HG03139 (cell line): ENCODE measurements around the gene NDUFS1.
A peak's percentile ranks its signal among the peaks of the same experiment; 100 is the strongest.
"Not testable (repeated sequence)": the region's sequence is repeated elsewhere in the genome, so short reads cannot be mapped to it uniquely, and the experiment has no call there.

Experiments used
- ATAC-seq: cut with Tn5 transposase; IDR thresholded peaks from one replicate; pipeline ENCODE4 v1.9.1; 2021; ENCODE audit not compliant: unreplicated experiment

The NDUFS1 gene

DNA sequence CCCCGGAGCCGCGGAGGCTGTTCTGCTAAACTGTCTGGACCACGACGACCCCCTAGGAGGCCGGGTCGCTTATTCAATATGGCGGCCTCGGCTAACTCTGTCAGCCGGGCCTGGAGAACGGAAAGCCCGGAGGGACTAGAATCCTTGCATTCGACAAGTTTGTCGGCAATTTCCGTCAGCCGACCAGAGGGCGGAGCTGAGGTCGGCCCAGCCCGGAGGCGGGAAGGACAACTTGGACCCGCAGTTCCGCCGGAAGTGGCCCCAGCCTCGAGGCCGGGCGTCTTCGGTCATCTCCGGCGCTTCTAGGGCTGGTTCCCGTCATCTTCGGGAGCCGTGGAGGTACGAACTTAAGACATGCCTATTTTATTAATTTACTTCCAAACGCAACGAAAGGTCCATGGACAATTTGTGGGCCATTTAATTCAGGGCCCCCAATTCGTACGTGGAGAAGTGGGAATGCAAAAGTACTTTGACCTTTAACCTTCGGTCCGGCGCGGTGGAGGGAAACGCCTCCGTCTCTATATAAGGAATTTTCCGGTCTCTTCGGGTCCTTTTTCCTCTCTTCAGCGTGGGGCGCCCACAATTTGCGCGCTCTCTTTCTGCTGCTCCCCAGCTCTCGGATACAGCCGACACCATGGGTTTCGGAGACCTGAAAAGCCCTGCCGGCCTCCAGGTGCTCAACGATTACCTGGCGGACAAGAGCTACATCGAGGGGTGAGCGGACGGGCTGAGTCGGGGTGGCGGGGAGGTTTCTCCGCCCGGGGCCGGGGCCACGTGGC lies at the start of gene NDUFS1, which contains the start of gene EEF1B2:
TSS of gene NDUFS1 (minus strand) at position 99 of the 779 bp plus-strand sequence. CDS start 5,766 bp downstream, outside the sequence.
TSS of gene EEF1B2 (plus strand) at position 550 of the 779 bp plus-strand sequence. CDS start at position 635, 85 bp downstream.
- peak; percentile 92 for ATAC-seq

DNA sequence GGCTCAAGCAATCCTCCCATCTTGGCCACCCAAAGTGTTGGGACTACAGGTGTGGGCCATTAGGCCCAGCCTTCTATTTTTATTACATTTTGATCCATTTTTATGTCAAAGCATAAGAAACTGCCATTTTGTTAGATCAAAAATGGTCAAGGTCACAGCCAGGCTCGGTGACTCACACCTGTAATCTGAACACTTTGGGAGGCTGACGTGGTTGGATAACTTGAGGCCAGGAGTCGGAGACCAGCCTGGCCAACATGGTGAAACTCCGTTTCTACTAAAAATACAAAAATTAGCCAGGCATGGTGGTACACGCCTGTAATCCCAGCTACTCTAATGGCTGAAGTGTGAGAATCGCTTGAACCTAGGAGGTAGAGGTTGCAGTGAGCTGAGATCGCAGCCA lies 49.7 kb upstream of the NDUFS1 start:
- ATAC-seq, result no peak

DNA sequence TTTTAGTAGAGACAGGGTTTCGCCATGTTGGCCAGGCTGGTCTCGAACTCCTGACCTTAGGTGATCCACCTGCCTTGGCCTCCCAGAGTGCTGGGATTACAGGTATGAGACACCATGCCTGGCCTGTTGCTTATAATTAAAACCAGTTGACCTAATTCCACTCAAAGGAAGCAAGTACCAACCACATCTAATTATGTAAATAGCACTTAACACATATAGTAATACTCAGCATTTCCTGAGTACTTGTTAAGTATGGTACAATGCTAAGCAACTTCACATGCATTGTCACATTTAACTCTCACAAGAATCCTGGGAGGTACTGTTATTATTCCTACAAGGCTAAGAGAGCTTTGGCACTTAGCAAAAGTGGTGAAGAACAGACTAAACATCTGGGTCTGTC lies 48.1 kb upstream of the NDUFS1 start:
- ATAC-seq, result not testable (repeated sequence)

DNA sequence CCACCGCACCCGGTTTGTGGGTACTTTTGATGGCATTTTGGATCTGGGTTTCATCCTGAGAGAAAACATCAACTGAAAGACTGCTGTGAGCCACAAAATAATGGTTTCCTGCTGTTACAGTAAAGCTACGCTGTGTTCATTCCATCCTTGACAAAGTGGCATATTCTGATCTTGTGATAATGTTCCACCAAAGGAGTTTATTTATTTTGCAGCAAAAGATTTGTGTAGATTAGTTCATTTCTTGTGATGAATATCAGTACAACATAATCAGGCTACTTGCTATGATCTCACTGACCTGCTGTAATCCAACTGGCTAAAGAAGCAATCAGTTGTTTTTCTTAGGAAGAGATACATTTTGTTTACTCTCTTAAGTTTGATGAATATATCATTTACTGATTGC lies 45.5 kb upstream of the NDUFS1 start:
- no peak for ATAC-seq

DNA sequence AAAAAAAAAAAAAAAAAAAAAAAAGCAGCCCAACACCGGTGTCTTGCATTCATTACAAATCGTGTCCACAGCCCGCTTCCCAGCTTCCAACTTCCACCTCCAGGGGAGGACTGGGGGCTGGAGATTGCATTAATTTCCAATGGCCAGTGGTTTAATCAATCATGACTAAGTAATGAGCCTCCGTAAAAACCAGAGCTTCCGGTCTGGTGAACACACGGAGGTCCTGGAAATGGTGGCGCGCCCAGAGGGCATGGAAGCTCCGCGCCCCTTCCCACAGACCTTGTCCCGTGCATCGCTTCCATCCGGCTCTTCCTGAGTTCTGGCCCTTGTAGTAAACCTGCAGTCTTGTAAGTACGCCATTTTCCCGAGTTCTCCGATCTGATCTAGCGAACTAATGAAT lies 44.1 kb upstream of the NDUFS1 start:
- no peak for ATAC-seq

DNA sequence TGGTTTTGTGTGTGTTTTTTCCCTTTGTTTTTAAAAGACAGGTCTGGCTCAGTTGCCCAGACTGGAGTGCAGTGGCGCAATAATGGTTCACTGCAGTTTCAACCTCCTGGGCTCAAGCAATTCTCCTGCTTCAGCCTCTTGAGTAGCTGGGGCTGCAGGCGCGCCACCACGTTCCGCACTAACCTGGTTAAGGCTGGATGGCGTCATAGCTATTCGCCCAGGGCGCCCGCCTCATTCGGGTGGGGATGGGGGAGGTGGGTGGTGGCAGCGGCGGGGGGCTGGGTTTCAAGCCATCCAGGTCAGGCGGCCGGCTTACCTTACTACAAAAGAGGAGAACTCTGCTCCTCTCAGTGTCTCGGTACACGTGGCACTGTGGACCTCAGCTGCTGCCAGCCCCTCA lies 43.2 kb upstream of the NDUFS1 start:
- ATAC-seq, result no peak

DNA sequence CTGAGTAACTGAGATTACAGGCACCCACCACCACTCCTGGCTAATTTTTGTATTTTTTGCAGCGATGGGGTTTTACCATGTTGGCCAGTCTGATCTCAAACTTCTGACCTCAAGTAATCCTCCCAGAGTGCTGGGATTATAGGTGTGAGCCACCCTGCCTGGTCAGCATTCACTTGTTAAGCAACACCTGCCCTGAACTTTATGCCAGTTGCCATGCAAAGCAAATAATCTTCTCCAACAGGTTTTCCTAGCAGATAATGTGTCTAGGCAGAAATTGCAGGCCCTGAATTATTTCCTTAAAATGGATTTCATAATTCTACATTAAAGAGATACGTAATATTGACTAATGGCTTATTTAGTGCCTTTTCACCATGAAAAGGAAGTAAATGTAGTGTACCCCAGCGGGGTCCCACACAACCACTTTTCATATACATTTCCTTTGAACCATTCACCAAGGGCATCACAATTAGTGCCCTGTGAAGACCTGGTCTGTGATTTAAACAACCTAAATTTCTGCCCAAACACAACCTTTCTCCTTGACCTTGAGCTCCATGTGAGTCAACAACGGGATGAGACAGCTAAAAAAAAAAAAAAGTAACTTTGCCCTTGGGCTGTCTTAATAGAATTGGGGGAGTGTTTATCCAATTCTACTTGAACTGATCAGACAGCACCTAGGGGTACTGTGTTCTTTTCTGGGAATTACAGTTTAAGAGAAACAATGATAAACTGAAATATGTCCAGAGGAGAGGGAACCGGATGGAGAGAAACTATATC lies 42.0 kb upstream of the NDUFS1 start:
- ATAC-seq, result no peak

DNA sequence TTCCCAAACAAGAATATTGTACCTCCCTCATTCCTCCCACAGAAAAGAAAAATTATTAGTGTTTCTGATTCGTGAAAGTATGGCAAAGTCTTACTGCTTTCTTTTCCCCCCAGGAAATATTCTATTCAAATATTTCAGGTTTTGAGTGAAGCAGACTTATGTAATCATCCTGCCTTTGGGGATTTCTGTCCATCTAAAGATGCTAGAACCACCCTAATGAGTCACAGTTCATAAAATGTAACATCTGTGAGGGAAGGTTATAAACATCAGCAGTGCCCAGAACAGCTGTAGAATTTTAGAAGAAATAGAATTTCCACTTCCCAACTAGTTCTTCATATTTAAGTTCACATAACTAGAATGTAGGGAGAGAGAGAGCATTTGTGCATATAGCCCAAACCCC lies 39.4 kb upstream of the NDUFS1 start:
- ATAC-seq, result no peak

DNA sequence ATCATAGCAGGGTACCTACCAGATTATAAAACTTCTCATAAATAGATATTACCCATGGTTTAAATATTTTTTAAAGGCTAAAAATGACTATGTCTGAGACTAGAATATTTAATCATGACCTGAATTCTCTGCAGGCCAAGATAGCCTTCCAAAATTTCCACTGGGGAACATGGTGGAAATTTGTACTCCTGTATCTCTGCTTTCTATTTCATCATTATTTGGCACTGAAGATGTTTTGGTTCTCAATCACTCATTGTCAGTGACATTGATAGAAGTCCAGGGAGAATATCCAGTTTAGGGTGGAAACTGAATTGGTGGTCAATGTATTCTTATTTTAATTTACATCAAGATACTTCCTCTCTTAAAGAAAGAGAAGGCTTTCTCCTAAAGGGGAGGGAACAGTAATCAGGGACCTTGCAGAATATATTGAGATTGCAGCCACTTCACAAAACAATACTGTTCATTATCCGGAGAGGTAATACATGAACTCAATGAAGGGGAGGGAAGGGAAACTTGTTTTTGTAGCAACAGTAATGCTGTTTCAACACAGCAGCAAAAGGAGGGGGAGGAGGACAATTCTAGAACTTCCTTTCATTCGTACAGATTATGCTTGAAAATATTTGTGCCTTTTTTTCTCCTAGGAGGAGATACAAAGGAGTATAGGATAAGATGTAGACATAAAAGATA lies 34.6 kb upstream of the NDUFS1 start:
- ATAC-seq, result no peak

DNA sequence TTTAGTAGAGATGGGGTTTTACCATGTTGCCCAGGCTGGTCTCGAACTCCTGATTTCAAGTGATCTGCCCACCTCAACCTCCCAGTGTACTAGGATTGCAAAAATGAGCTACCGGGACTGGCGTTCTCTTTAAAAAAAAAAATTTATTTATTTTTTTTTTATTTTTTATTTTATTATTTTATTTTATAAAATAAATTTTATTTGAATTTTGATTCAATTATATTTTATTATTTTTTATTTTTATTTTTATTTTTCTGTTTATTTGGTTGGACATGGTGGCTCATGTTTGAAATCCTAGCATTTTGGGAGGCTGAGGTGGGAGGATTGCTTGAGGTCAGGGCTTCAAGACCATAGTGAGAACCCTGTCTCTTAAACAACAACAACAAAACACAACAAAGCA lies 32.9 kb upstream of the NDUFS1 start:
- no peak for ATAC-seq

DNA sequence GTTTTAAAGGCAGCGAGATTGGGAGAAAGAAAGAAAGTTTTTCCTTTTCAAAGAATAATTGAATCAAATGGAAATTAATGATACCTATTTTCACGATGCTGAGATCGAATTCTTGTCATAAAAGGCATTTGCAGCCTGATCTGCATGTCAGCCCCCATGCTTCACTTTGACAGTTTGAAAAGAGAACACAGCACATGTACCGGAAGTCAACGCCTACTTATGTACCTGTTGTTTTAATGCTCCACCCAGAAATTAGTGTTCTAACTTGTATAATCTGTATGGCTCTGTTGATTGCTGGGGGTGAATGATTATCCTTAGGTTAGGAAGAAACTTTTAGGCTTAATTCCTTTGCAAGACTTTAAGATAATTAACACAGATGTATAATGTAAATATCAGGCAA lies 31.4 kb upstream of the NDUFS1 start:
- no peak for ATAC-seq

DNA sequence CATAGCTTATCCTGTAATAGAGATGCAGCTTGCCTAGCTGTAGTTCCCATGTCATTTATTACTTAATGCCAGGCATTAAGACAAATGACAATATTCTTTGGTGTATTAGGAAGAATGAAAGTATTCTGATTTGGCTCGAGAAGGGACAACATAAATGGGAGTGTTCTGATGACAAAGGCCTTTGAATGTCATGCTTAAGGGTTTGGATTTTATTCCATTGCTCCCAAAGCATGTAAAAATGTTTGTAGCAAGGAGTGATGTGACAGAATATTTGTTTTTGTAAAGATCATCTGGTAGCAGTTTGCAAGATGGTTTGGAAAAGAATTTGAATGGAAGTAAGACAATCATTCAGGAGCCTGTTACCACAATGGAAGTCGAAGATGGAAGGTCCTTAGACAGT lies 30.9 kb upstream of the NDUFS1 start:
- ATAC-seq, result no peak

DNA sequence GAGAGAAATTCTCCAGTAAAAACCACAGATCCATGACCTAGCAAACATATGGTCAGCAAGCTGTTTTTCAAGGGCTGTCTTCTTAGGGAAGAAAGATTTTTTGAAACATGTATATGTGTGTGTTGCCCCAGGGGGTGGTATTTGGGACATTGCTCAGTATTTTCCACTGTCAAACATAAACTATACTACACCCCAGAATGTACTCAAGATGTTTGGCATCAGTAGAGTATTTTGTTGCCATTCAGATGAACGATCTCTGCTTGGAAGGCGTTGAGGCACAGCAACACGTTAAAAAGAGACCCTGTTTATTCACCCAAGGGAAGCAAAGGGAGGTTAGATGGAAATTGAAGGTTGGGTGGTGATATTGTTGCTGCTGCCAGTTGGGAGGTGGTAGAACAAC lies 30.4 kb upstream of the NDUFS1 start:
- ATAC-seq, result no peak

DNA sequence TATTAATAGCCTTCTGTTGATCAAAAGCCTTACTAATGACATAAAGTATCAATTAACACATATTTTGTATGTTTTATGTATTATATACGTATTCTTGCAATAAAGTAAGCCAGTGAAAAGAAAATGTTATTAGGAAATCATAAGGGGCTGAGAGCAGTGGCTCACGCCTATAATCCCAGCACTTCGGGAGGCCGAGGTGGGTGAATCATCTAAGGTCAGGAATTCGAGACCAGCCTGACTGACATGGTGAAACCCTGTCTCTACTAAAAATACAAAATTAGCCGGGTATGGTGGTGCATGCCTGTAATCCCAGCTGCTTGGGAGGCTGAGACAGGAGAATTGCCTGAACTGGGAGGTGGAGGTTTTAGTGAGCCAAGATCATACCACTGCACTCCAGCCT lies 22.3 kb upstream of the NDUFS1 start:
- ATAC-seq, result not testable (repeated sequence)

DNA sequence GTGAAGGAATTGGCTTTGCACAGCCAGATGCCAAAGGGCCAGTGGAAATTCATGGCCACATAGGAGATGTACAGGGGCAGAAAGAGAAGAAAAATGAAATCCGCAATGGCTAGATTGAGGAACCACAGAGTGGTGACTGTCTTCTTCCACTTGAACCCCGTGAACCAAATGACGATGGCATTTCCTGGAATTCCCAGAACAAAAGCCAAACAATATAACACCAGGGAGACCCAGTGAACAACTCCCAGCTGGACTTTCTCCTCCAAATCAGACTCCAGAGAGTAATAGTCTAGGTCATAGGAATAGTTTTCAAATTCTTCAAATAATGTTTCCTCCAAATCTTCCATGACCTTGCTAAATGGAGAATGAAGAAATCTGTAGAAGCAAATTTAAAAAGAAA lies 17.7 kb upstream of the NDUFS1 start:
- ATAC-seq, result no peak

DNA sequence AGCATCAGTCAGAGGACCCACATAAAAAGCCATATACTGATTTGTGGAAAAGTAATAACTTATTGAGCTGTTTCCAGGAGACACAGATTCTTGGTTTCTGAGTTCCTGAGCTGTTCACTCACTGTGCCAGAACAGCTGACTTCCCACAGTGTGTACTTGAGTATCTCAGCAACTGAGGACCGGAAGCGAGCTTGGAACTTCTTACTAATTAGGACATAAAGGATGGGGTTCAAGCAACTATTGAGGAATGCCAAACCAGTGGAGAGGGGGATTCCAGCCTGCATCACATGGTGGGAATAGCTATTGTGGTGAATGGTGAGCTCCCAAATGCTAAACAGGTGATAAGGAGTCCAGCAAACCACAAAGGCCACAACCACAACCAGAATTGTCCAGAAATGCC lies 16.9 kb upstream of the NDUFS1 start:
- no peak for ATAC-seq

DNA sequence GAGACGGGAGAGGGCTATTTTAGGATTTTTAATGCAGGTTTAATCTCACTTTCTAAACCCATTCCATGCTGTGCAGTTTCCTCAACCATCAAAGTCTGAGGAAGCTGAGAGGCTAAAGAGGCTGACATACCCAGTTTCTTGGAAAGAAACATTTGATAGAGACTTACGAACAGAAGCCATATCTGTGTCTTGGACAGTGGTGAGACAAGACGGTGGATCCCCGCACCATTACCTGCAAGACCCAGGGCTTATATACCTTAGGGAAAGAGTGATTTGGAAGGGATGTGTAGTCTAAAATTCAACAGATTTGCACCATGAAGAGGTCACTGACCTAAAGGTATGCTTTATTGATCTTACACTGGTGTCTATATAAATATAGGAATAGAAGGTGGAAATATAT lies 13.9 kb upstream of the NDUFS1 start:
- ATAC-seq, result no peak

DNA sequence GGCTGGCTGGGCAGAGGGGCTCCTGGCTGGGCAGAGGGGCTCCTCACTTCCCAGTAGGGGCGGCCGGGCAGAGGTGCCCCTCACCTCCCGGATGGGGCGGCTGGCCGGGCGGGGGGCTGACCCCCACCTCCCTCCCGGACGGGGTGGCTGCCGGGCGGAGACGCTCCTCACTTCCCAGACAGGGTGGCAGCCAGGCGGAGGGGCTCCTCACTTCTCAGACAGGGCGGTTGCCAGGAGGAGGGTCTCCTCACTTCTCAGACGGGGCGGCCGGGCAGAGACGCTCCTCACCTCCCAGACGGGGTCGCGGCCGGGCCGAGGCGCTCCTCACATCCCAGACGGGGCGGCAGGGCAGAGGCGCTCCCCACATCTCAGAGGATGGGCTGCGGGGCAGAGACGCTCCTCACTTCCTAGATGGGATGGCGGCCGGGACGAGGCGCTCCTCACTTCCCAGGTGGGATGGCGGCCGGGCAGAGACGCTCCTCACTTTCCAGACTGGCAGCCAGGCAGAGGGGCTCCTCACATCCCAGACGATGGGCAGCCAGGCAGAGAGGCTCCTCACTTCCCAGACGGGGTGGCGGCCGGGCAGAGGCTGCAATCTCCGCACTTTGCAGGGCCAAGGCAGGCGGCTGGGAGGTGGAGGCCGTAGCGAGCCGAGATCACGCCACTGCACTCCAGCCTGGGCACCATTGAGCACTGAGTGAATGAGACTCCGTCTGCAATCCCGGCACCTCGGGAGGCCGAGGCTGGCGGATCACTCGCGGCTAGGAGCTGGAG lies 12.6 kb upstream of the NDUFS1 start:
- not testable (repeated sequence) for ATAC-seq

DNA sequence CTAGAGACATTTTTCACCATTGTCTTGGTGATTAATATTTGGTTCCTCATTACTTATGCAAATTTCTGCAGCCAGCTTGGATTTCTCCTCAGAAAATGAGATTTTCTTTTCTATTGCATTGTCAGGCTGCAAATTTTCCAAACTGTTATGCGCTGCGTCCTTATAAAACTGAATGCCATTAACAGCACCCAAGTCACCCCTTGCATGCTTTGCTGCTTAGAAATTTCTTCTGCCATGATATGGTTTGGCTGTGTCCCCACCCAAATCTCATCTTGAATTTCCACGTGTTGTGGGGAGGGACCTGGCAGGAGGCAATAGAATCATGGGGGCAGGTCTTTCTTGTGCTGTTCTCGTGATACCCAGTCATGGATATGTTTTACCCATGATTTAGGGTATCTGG lies 9.0 kb upstream of the NDUFS1 start:
- not testable (repeated sequence) for ATAC-seq

DNA sequence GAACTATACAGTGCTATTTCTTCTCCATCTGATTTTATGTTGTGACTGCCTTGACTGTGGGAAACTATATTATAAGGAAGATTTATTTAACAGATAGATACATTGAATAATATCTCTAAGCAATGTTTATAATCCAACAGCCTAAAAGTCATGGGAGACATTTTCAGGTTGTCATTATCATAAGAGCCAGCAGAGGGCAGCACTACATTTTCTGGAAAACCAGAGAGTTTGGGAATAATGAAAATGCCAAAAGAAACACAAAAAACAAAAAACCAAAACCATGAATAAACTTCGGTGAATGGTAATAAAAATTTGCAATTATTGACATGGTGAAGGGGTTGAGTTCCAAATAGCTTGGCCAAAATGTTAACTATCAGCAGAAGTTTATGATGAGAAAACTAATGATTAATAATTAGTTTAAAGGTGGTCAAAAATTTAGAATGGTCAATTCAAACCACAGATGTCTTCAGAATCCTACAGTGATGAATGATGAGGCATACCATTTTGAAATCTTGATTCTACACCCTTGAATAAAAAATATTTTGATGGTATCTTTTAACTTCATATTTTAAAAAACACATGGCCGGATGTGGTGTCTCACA lies 5.1 kb upstream of the NDUFS1 start:
- ATAC-seq, result no peak
